Measurements from ENCODE around the gene PDE9A. TPM values are rescaled to one million over a fixed set of nuclear protein-coding genes. Genes with fewer than 3 reads are reported as not detected.

PDE9A gene
- total and polyA plus RNA-seq, 2 donors (not counting 3 experiments of a cell fraction or from before 2014, with no cell fraction given): 0.28 to 2.2 TPM

DNA sequence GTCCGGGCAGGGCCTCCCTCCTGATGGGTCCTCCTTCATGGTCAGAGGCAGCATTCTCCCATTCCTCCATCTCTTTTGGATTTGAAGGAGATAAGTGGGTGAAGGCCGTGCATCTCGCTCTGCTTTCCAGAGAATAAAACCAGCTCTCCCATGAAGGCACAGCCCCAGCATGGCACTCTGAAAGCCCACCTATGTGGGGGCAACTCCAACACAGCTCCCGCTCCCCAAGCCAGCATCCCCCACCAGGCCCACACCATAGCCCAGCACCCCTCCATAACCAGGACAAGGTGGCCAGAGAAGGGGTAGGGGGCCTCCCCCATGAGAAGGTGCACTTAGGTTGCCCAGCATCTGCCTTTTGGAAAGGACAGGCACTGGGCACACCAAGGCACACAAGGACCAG, 112.2 kb downstream of the PDE9A start:
- POLR2A ChIA-PET: no interaction called here
- Histone ChIP-seq H3K79me2 (ENCODE audit: control insufficient read depth, insufficient read depth, low read length) (no peaks in the 10 kb centered on the region), H3K27me3 (ENCODE audit: control insufficient read depth in 2 of 2, insufficient read depth in 2 of 2, low read length in 2 of 2) (no peaks in the 10 kb centered on the region), H3K36me3 (ENCODE audit: control insufficient read depth in 2 of 2, extremely low read depth in 1 of 2, insufficient read depth in 2 of 2, low read length in 2 of 2) (no peaks in the 10 kb centered on the region), H3K9me3 (replicated peaks; ENCODE audit: control insufficient read depth, insufficient read depth, low read length) (no peaks in the 10 kb centered on the region), H3K4me2 (ENCODE audit: insufficient read depth, low read length) (no peak overlapping the region), H3K4me3 (replicated peaks in 1 of 3; ENCODE audit: insufficient read depth in 1 of 3, low read depth in 1 of 3, low read length in 3 of 3) (no peak overlapping the region), H3K9me1 (replicated peaks; ENCODE audit: control insufficient read depth, extremely low read depth, insufficient read depth, low read length) (no peaks in the 10 kb centered on the region), H3K4me1 (ENCODE audit: control insufficient read depth, extremely low read depth, insufficient read depth, low read length) (no peaks in the 10 kb centered on the region), H2AFZ (ENCODE audit: low read depth, low read length) (no peak overlapping the region), H3K27ac (ENCODE audit: insufficient read depth, low read depth, low read length) (no peak overlapping the region), H4K20me1 (replicated peaks; ENCODE audit: control insufficient read depth, extremely low read depth, insufficient read depth, low read length) (no peaks in the 10 kb centered on the region), H3K9ac (replicated peaks; ENCODE audit: extremely low read depth, insufficient read depth, low read length) (no peak overlapping the region)
- BruUV-seq (replicated peaks): no TSS peak
- no peak for FAIRE-seq
- dilution Hi-C loops (cut with MboI; ENCODE audit: extremely low pct_ligation_motif_present, low sequenced_read_pairs) (no loop called here), intact Hi-C loops (cut with micrococcal nuclease) (no loop called here)
- CTCF ChIA-PET: no interaction called here
- TF ChIP-seq EZH2 (IDR thresholded peaks at IDR 0.05; ENCODE audit: borderline replicate concordance, low read depth, low read length, severe bottlenecking) (no peak), JUN (IDR thresholded peaks at IDR 0.05; ENCODE audit: borderline replicate concordance, insufficient read depth, insufficient read length, low read depth) (no peak), GATA2 (IDR thresholded peaks at IDR 0.05; ENCODE audit: insufficient read depth, insufficient read length, low read depth, low read length) (no peak), MYC (IDR thresholded peaks at IDR 0.05; ENCODE audit: low read depth, low read length) (no peak)
- no peak for DNase-seq (ENCODE audit: low read depth, low spot score)

DNA sequence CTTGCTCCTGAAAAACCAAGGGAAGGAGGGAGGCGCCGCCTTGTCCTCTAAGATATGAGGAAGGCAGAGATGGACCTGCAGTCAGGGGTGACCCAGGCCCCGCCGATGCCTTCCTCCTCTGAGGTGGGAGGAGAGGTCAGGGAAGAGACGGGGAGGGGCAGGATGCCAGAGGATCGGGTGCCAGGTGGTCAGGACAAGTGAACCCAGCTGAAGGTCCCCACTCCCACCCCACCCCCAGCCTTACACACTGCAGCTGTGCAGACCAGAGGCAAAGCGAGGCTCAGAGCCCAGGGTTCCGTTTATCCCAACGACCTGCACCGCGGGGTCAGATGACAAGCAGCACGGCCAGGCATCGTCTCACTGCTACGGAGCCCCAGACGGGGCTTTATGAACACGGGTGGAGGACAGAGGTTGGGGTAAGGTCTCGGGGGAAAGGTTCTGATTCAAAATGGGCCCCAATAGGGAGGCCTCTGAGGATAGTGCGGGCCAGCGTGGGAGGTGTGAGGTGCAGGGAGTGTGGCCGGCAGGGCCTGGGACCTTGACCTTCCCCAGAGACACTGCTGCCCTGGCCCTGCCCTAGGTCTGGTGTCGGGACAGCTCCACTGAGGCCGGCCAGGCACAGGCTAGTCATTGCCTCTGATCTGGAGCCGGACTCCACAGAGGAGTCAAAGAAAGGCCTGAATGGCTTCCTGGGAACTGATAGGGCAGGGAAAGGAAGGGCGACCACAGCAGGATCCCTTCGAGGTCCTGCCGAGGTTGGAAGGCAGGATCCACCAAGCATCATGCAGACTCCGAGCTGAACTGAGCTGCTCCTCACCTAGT, 113.5 kb downstream of the PDE9A start:
- H3K4me3 ChIP-seq (replicated peaks in 1 of 3; ENCODE audit: insufficient read depth in 1 of 3, low read depth in 1 of 3, low read length in 3 of 3): no peak overlapping the region
- H3K9me1 ChIP-seq (replicated peaks; ENCODE audit: control insufficient read depth, extremely low read depth, insufficient read depth, low read length): no peaks in the 10 kb centered on the region
- no peaks in the 10 kb centered on the region for H3K36me3 ChIP-seq (ENCODE audit: control insufficient read depth in 2 of 2, extremely low read depth in 1 of 2, insufficient read depth in 2 of 2, low read length in 2 of 2)
- H3K79me2 ChIP-seq (ENCODE audit: control insufficient read depth, insufficient read depth, low read length): no peaks in the 10 kb centered on the region
- dilution Hi-C loops (cut with MboI; ENCODE audit: extremely low pct_ligation_motif_present, low sequenced_read_pairs): no loop called here
- no peaks in the 10 kb centered on the region for H4K20me1 ChIP-seq (replicated peaks; ENCODE audit: control insufficient read depth, extremely low read depth, insufficient read depth, low read length)
- H3K4me1 ChIP-seq (ENCODE audit: control insufficient read depth, extremely low read depth, insufficient read depth, low read length): no peaks in the 10 kb centered on the region
- no peak overlapping the region for H3K27ac ChIP-seq (ENCODE audit: insufficient read depth, low read depth, low read length)
- no peak overlapping the region for H3K9ac ChIP-seq (replicated peaks; ENCODE audit: extremely low read depth, insufficient read depth, low read length)
- H2AFZ ChIP-seq (ENCODE audit: low read depth, low read length): no peak overlapping the region
- BruUV-seq (replicated peaks): no TSS peak
- no peak overlapping the region for H3K4me2 ChIP-seq (ENCODE audit: insufficient read depth, low read length)
- POLR2A ChIA-PET: no interaction called here
- no peaks in the 10 kb centered on the region for H3K9me3 ChIP-seq (replicated peaks; ENCODE audit: control insufficient read depth, insufficient read depth, low read length)
- intact Hi-C loops (cut with micrococcal nuclease): no loop called here
- DNase-seq (ENCODE audit: low read depth, low spot score) (no peak), FAIRE-seq (no peak)
- no peaks in the 10 kb centered on the region for H3K27me3 ChIP-seq (ENCODE audit: control insufficient read depth in 2 of 2, insufficient read depth in 2 of 2, low read length in 2 of 2)
- TF ChIP-seq EZH2 (IDR thresholded peaks at IDR 0.05; ENCODE audit: borderline replicate concordance, low read depth, low read length, severe bottlenecking) (no peak), POLR2A (IDR thresholded peaks at IDR 0.05; ENCODE audit: low read depth, low read length) (no peak), POLR2AphosphoS5 (IDR thresholded peaks at IDR 0.05; ENCODE audit: insufficient read depth, low read depth, low read length) (no peak), FOS (IDR thresholded peaks at IDR 0.05; ENCODE audit: borderline replicate concordance, insufficient read depth, low read length) (no peak), JUN (IDR thresholded peaks at IDR 0.05; ENCODE audit: borderline replicate concordance, insufficient read depth, insufficient read length, low read depth) (no peak), GATA2 (IDR thresholded peaks at IDR 0.05; ENCODE audit: insufficient read depth, insufficient read length, low read depth, low read length) (no peak), MYC (IDR thresholded peaks at IDR 0.05; ENCODE audit: low read depth, low read length) (no peak)
- TF ChIP-seq, protein P1, sequence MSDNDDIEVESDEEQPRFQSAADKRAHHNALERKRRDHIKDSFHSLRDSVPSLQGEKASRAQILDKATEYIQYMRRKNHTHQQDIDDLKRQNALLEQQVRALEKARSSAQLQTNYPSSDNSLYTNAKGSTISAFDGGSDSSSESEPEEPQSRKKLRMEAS (IDR thresholded peaks at IDR 0.05; ENCODE audit: insufficient read depth, insufficient read length): no peak
- TF ChIP-seq, protein P2, sequence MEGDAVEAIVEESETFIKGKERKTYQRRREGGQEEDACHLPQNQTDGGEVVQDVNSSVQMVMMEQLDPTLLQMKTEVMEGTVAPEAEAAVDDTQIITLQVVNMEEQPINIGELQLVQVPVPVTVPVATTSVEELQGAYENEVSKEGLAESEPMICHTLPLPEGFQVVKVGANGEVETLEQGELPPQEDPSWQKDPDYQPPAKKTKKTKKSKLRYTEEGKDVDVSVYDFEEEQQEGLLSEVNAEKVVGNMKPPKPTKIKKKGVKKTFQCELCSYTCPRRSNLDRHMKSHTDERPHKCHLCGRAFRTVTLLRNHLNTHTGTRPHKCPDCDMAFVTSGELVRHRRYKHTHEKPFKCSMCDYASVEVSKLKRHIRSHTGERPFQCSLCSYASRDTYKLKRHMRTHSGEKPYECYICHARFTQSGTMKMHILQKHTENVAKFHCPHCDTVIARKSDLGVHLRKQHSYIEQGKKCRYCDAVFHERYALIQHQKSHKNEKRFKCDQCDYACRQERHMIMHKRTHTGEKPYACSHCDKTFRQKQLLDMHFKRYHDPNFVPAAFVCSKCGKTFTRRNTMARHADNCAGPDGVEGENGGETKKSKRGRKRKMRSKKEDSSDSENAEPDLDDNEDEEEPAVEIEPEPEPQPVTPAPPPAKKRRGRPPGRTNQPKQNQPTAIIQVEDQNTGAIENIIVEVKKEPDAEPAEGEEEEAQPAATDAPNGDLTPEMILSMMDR (IDR thresholded peaks at IDR 0.05; ENCODE audit: extremely low read depth in 1 of 2, insufficient read depth in 1 of 2, low read depth in 1 of 2, low read length in 2 of 2): no peak
- CTCF ChIA-PET: interaction anchor here (1.1 kb wide), 1 partner anchor 21 kb away, joined by 3 read pairs; no protein-coding TSS in a partner anchor
